GM12891 (cell line): Measurements from ENCODE around the gene SYNE1.

Experiments
- POLR2A ChIP-seq: IDR thresholded peaks from 2 replicates; pipeline ENCODE4 v1.6.1; 2011; ENCODE audit warnings: low read depth, low read length, control low read depth
- POLR2AphosphoS5 ChIP-seq: IDR thresholded peaks from 2 replicates; pipeline ENCODE4 v1.6.1; 2011; ENCODE audit warnings: low read depth, low read length, control low read depth

DNA sequence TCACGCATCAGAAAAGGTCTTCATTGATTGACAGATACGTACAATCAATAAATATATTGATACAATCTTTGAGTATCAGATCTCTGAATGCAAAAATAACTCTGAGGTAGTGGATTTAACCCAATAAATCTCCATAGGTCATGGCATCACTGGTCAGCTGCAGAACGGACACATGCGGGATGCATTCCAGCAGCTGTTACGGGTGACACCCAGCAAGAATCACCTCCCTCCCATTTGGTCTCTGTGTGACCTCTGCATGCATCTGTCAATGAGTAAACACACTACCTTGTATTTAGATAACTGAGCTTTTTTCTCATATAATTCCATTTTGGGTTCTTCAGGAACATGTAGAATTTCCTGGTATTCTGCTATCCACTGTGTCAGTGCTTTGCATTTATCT, 285.4 kb downstream of the SYNE1 start:
- TF ChIP-seq POLR2A (no peak), POLR2AphosphoS5 (no peak)
